WTC11 (cell line): ENCODE results near the gene GADD45B. TPM values are rescaled to one million over a fixed set of nuclear protein-coding genes. Genes with fewer than 3 reads are reported as not detected.

Source experiments
- ATAC-seq: fragments of 200-7000 bp; cut with Tn5 transposase; 2 replicates; pipeline ENCODE4 v1.10.0; 2021; ENCODE audit warnings: mild to moderate bottlenecking, moderate library complexity
- CTCF ChIA-PET: fragments of 300-600 bp; sonication (Branson Sonifier 250); formaldehyde crosslinking; loops from one replicate; lab custom pipeline; 2021; ENCODE audit warnings: antibody characterized with exemption; lab: Charles Lee
- POLR2A ChIA-PET: fragments of 350-600 bp; sonication (Branson Sonifier 250); formaldehyde crosslinking; loops from one replicate; lab custom pipeline; 2021; ENCODE audit warnings: antibody characterized with exemption; lab: Charles Lee
- DNase-seq: peaks from one replicate; pipeline ENCODE4 v3.0.0; 2021; ENCODE audit warnings: low spot score
- H3K27ac Mint-ChIP-seq: 2 replicates; pipeline ENCODE4 v1.8.0; 2021; ENCODE audit warnings: mixed read lengths
- H3K27me3 Mint-ChIP-seq: 2 replicates; pipeline ENCODE4 v1.8.0; 2021; ENCODE audit warnings: low read depth, mild to moderate bottlenecking, moderate library complexity, mixed read lengths
- H3K36me3 Mint-ChIP-seq: 2 replicates; pipeline ENCODE4 v1.8.0; 2021; ENCODE audit warnings: mixed read lengths
- H3K4me1 Mint-ChIP-seq: 2 replicates; pipeline ENCODE4 v1.8.0; 2022; ENCODE audit warnings: mixed read lengths
- H3K4me3 Mint-ChIP-seq: 2 replicates; pipeline ENCODE4 v1.8.0; 2021; ENCODE audit warnings: mild to moderate bottlenecking, moderate library complexity, mixed read lengths
- H3K9me3 Mint-ChIP-seq: 2 replicates; pipeline ENCODE4 v1.8.0; 2021; ENCODE audit warnings: mixed read lengths
- ELF4 ChIP-seq: sonication (generic); formaldehyde crosslinking; IDR thresholded peaks from 2 replicates; pipeline ENCODE4 v1.8.1; 2022; ENCODE audit warnings: low read depth, mild to moderate bottlenecking, moderate library complexity, missing genetic modification reagents
- FOXK1 ChIP-seq: sonication (generic); formaldehyde crosslinking; IDR thresholded peaks from 2 replicates; pipeline ENCODE4 v1.8.0; 2022; ENCODE audit warnings: mild to moderate bottlenecking, moderate library complexity, missing genetic modification reagents
- GABPB1 ChIP-seq: sonication (generic); formaldehyde crosslinking; IDR thresholded peaks from 2 replicates; pipeline ENCODE4 v1.8.1; 2023; ENCODE audit warnings: mild to moderate bottlenecking, missing genetic modification reagents
- GTF2I ChIP-seq: fragments of 250-450 bp; sonication (Bioruptor Pico); conservative IDR thresholded peaks from 2 replicates; pipeline ENCODE4 v1.4.0; 2021; ENCODE audit warnings: mild to moderate bottlenecking
- MAX ChIP-seq: sonication (generic); formaldehyde crosslinking; IDR thresholded peaks from 2 replicates; pipeline ENCODE4 v1.8.0; 2022; ENCODE audit warnings: mild to moderate bottlenecking, missing genetic modification reagents
- NFATC4 ChIP-seq: fragments of 250-450 bp; sonication (Bioruptor Pico); IDR thresholded peaks from 2 replicates; pipeline ENCODE4 v1.9.0; 2021; ENCODE audit warnings: mild to moderate bottlenecking
- NFE2L1 ChIP-seq: sonication (generic); formaldehyde crosslinking; IDR thresholded peaks from 2 replicates; pipeline ENCODE4 v1.8.1; 2023; ENCODE audit warnings: missing genetic modification reagents
- PRRX2 ChIP-seq: fragments of 250-450 bp; sonication (Bioruptor Pico); IDR thresholded peaks from 2 replicates; pipeline ENCODE4 v1.8.0; 2021; ENCODE audit warnings: mild to moderate bottlenecking
- RELA ChIP-seq: sonication (generic); formaldehyde crosslinking; IDR thresholded peaks from 2 replicates; pipeline ENCODE4 v1.8.1; 2022; ENCODE audit warnings: missing genetic modification reagents, mild to moderate bottlenecking, borderline replicate concordance
- TEAD1 ChIP-seq: sonication (generic); formaldehyde crosslinking; IDR thresholded peaks from 2 replicates; pipeline ENCODE4 v1.8.0; 2022; ENCODE audit warnings: mild to moderate bottlenecking, missing genetic modification reagents
- TEAD4 ChIP-seq: sonication (generic); formaldehyde crosslinking; IDR thresholded peaks from 2 replicates; pipeline ENCODE4 v1.8.0; 2022; ENCODE audit warnings: mild to moderate bottlenecking, missing genetic modification reagents
- USF1 ChIP-seq: sonication (generic); formaldehyde crosslinking; IDR thresholded peaks from 2 replicates; pipeline ENCODE4 v1.8.0; 2022; ENCODE audit warnings: mild to moderate bottlenecking, missing genetic modification reagents
- ZNF219 ChIP-seq: sonication (generic); formaldehyde crosslinking; IDR thresholded peaks from 2 replicates; pipeline ENCODE4 v1.8.0; 2023; ENCODE audit warnings: missing genetic modification reagents, mild to moderate bottlenecking, borderline replicate concordance
- ZNF281 ChIP-seq: sonication (generic); formaldehyde crosslinking; IDR thresholded peaks from 2 replicates; pipeline ENCODE4 v1.8.0; 2023; ENCODE audit warnings: mild to moderate bottlenecking, missing genetic modification reagents
- ZNF671 ChIP-seq: fragments of 250-450 bp; sonication (Bioruptor Pico); IDR thresholded peaks from 2 replicates; pipeline ENCODE4 v1.8.0; 2021; ENCODE audit warnings: mild to moderate bottlenecking
- total RNA-seq: library from RNA; stranded (reverse); gene quantifications from 3 replicates; pipeline ENCODE4 v1.2.3, GENCODE V29; 2021
- TF ChIP-seq, protein P1 (sequence below): sonication (generic); formaldehyde crosslinking; conservative IDR thresholded peaks from 2 replicates; pipeline ENCODE4 v1.8.1; 2023; ENCODE audit warnings: mild to moderate bottlenecking, low read depth, missing genetic modification reagents, moderate library complexity
- TF ChIP-seq, protein P2 (sequence below): sonication (generic); formaldehyde crosslinking; IDR thresholded peaks from 2 replicates; pipeline ENCODE4 v1.8.0; 2022; ENCODE audit warnings: mild to moderate bottlenecking, missing genetic modification reagents
- TF ChIP-seq, protein P3 (sequence below): sonication (generic); formaldehyde crosslinking; IDR thresholded peaks from 2 replicates; pipeline ENCODE4 v1.8.1; 2022; ENCODE audit warnings: mild to moderate bottlenecking, moderate library complexity, missing genetic modification reagents

Gene GADD45B
- total RNA-seq, 1 experiment from 2014 or later, result 17.9 TPM

DNA sequence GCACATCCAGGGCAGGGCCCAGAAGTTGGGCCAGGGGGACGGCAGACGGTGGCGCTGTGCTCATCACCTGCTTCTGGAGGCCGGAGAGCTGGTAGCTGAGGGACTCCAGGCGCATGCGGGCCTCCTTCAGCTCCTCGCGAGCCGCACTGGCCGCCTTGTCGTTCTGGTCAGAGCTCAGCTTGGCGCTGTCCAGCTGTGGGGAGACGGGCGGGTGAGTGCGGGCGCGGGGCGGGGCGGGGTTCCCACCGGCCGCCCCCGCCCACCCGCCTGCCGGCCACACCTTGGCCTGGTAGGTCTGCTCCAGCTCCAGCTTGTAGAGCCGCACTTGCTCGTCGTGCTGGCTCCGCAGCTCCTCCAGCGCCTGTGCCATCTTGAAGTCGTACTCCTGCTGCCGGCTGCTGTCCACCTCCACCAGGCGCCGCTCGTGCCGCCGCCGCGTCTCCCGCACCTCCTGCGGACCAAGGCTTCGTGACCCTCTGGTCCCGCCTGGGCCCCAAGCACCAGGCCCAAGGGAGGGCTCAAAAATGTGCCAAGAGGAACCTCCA is 41.1 kb upstream of the GADD45B start (continued):
- no peak for TF ChIP-seq ZNF281 (CRISPR knock-in tag)
- TF ChIP-seq, protein P1, sequence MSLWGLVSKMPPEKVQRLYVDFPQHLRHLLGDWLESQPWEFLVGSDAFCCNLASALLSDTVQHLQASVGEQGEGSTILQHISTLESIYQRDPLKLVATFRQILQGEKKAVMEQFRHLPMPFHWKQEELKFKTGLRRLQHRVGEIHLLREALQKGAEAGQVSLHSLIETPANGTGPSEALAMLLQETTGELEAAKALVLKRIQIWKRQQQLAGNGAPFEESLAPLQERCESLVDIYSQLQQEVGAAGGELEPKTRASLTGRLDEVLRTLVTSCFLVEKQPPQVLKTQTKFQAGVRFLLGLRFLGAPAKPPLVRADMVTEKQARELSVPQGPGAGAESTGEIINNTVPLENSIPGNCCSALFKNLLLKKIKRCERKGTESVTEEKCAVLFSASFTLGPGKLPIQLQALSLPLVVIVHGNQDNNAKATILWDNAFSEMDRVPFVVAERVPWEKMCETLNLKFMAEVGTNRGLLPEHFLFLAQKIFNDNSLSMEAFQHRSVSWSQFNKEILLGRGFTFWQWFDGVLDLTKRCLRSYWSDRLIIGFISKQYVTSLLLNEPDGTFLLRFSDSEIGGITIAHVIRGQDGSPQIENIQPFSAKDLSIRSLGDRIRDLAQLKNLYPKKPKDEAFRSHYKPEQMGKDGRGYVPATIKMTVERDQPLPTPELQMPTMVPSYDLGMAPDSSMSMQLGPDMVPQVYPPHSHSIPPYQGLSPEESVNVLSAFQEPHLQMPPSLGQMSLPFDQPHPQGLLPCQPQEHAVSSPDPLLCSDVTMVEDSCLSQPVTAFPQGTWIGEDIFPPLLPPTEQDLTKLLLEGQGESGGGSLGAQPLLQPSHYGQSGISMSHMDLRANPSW (CRISPR knock-in tag), result no peak
- no peak for TF ChIP-seq NFATC4 (CRISPR knock-in tag)
- TF ChIP-seq, protein P2, sequence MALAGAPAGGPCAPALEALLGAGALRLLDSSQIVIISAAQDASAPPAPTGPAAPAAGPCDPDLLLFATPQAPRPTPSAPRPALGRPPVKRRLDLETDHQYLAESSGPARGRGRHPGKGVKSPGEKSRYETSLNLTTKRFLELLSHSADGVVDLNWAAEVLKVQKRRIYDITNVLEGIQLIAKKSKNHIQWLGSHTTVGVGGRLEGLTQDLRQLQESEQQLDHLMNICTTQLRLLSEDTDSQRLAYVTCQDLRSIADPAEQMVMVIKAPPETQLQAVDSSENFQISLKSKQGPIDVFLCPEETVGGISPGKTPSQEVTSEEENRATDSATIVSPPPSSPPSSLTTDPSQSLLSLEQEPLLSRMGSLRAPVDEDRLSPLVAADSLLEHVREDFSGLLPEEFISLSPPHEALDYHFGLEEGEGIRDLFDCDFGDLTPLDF (CRISPR knock-in tag), result no peak
- TF ChIP-seq USF1 (CRISPR knock-in tag), result no peak

DNA sequence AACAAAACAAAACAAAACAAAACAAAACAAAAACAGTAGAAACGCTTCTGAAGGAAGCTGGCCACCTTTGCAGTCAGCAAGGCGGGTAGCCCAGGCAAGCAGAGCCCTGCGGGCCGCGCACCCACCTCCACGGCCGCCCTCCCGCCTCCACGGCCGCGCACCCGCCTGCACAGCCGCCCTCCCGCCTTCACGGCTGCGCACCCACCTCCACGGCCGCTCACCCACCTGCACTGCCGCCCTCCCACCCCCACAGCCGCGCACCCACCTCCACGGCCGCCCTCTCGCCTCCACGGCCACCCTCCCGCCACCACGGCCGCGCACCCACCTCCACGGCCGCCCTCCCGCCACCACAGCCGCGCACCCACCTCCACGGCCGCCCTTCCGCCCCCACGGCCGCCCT is 39.5 kb upstream of the GADD45B start:
- peaks cover 25% of the 10 kb centered on the region for H3K36me3 Mint-ChIP-seq
- POLR2A ChIA-PET, result no interaction called here
- CTCF ChIA-PET, result interaction anchor here (0.8 kb wide), 1 partner anchor 35 kb away, joined by 6 read pairs; no protein-coding TSS in a partner anchor
- no peaks in the 10 kb centered on the region for H3K4me1 Mint-ChIP-seq
- no peak for TF ChIP-seq FOXK1
- no peak for TF ChIP-seq ELF4
- TF ChIP-seq ZNF219, result no peak
- no peak for TF ChIP-seq TEAD1 (CRISPR knock-in tag)
- TF ChIP-seq TEAD4, result no peak
- TF ChIP-seq, protein P2 (CRISPR knock-in tag), result no peak
- TF ChIP-seq NFE2L1 (CRISPR knock-in tag), result no peak
- TF ChIP-seq, protein P3, sequence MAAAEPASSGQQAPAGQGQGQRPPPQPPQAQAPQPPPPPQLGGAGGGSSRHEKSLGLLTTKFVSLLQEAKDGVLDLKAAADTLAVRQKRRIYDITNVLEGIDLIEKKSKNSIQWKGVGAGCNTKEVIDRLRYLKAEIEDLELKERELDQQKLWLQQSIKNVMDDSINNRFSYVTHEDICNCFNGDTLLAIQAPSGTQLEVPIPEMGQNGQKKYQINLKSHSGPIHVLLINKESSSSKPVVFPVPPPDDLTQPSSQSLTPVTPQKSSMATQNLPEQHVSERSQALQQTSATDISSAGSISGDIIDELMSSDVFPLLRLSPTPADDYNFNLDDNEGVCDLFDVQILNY (CRISPR knock-in tag), result no peak
- TF ChIP-seq GTF2I (CRISPR knock-in tag), result no peak
- no peak for TF ChIP-seq ZNF281 (CRISPR knock-in tag)
- no peak for TF ChIP-seq ZNF671 (CRISPR knock-in tag)
- no peak for TF ChIP-seq RELA (CRISPR knock-in tag)
- no peak for TF ChIP-seq MAX (CRISPR knock-in tag)
- TF ChIP-seq PRRX2 (CRISPR knock-in tag), result no peak
- TF ChIP-seq GABPB1 (CRISPR knock-in tag), result no peak
- no peak overlapping the region; the same call in 1 of the 2 replicates for H3K27ac Mint-ChIP-seq
- DNase-seq (no peak), ATAC-seq (no peak)
- no peaks in the 10 kb centered on the region for H3K27me3 Mint-ChIP-seq
- no peak overlapping the region for H3K4me3 Mint-ChIP-seq
- H3K9me3 Mint-ChIP-seq, result no peaks in the 10 kb centered on the region
